DND-41 (cell line): ENCODE results near the gene WDR90.

Experiments
- CTCF ChIP-seq: IDR thresholded peaks from 2 replicates; pipeline ENCODE4 v1.5.1; 2012; ENCODE audit warnings: borderline replicate concordance, low read length, moderate library complexity, mild to moderate bottlenecking; ENCODE audit not compliant: poor library complexity, severe bottlenecking; ENCODE audit errors: extremely low read depth
- EZH2 ChIP-seq: IDR thresholded peaks from 3 replicates; pipeline ENCODE4 v1.6.1; 2012; ENCODE audit warnings: borderline replicate concordance, low read depth, mild to moderate bottlenecking, moderate library complexity, low read length, inconsistent platforms; ENCODE audit not compliant: severe bottlenecking

DNA sequence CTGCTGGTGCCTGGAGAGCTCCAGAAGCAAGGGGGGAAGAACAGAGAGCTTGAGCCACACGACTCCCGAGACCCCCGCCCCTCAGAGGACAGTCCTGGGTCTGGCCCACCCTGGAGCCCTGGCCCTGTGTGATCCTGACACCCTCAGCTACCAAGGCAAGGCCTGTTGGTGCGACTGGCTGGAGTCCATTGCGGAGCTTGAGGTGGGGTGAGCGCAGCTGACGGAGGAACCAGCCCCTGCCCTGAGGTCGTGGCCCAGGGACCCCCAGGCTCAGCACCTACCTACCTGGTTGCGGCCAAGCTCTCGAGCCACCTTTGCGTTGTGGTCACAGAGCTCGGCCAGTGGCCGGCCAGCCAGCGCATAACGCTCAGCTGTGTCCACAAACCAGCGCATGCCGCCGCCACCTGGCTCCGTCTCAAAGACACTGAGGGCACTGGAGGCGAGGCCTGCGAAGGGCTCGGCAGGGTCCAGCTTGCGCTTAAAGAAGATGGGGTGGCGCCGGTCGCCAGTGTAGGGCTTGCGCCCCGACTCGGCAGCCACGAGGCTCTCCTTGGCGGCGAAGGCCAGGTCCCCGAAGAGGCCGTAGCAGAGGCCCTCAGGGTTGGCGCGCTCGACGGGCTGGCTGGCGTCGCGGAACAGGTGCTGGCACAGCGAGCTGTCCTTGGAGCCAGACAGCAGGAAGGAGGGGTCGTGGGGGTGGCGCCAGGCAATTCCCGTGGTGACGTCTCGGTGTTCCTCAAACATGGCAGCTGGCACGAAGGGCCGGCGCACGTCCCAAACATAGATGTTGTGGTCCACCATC, 37.5 kb downstream of the WDR90 start:
- TF ChIP-seq CTCF (no peak), EZH2 (no peak)
